Fibroblast of pulmonary artery (primary cell): ENCODE measurements around the gene CCR5.
"Not testable (repeated sequence)": the region's sequence is repeated elsewhere in the genome, so short reads cannot be mapped to it uniquely, and the experiment has no call there.

Source experiments
- DNase-seq: peaks from one replicate; pipeline ENCODE4 v3.0.0-alpha.2; 2010; ENCODE audit warnings: low read depth
- H3K4me3 ChIP-seq: replicated peaks from 2 replicates; pipeline ENCODE4 v1.5.1; 2011; ENCODE audit warnings: low read depth, mild to moderate bottlenecking, control low read depth, low read length, moderate library complexity
- CTCF ChIP-seq: IDR thresholded peaks from 2 replicates; pipeline ENCODE4 v1.5.1; 2011; ENCODE audit warnings: mild to moderate bottlenecking, control low read depth, low read length, inconsistent platforms; ENCODE audit errors: missing control alignments

CCR5 gene

GRCh38 chr3:46400846-46401245, 30.1 kb downstream of the CCR5 start:
- no peak overlapping the region for H3K4me3 ChIP-seq
- no peak for DNase-seq
- no peak for TF ChIP-seq CTCF

DNA sequence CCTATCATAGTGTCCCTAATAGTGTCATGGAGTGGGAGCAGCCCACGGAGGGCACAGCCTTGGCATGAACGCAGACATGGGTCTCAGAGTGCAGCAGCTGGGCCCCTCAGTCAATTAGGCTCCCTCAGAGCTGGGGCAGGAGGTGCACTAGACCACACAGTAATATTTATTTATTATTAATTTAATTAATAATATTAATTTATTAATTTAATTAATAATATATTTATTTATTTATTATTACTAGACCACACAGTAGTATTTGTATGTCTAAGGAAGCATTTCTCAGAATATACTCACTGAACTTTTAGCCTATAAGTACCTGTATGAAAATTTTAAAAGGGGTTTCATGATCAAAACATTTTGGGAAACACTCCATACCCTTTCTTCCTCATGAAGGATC, 30.8 kb downstream of the CCR5 start:
- no peak overlapping the region for H3K4me3 ChIP-seq
- no peak for DNase-seq
- TF ChIP-seq CTCF = no peak

GRCh38 chr3:46402902-46403301, 32.2 kb downstream of the CCR5 start:
- not testable (repeated sequence) for H3K4me3 ChIP-seq, DNase-seq

- no peak for DNase-seq
- no peak overlapping the region for H3K4me3 ChIP-seq
- no peak for TF ChIP-seq CTCF
Measured at GRCh38 chr3:46405301-46406019, 34.7 kb downstream of the CCR5 start.

DNA sequence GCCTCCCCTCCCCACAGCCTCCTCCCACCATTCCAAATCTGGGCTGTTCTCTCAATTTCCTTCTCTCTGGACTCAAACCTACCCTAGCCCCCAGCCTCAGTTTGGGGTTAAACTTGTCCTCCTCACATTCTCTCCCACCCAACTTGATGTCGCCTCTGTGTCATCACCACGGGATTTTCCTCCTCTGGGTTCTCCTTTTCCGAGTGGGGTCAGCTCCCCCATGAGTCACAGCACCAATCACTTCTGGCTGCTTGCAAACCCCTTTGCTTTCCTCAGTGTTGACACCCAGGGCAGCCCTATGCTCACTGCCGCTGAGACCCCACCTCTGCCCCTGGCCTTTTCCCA, 35.7 kb downstream of the CCR5 start:
- no peak overlapping the region for H3K4me3 ChIP-seq
- TF ChIP-seq CTCF = no peak
- no peak for DNase-seq

DNA sequence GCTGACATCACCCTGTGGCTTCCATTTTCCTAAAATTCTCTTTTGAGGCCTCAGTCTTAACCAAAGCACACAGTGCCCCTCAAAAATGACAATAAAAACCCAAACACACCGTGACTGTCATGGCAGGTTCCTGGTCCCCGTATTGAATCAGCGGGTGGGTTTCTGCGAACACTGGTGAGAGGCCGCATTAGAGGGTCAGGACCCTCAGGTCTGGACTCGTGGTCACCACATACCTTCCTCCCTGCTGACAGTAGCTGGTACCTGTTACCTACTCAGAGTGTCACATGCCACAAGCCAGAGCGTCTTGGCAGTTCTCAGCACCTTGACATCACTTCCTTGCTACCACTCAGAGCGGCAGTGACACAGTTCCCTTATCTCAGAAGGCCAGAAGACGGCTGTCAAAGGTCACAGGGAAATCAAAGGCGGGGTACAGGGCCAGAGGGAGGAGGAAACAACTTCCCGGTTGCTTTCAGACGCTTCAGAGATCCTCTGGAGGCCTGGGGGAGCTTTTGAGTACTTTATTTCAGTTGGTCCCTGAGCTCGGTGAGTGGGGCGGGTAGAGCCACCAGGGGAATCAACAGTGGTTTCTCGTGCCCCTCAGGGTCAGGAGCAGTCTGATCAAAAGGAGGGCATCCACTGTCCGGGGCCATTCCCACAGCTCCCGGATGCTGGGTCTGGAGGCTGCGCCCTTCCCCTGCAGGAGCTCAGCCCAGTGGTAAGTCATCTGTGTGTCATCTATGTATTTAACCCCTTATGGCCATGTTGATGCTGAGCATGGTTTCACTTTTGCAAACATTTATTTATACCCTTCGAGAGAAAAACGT, 36.3 kb downstream of the CCR5 start, which contains the start of the genes CCR5AS and CCRL2:
Gene CCR5AS, minus strand, starts transcription at position 279 of the 824 bp plus-strand sequence.
Gene CCRL2, plus strand, starts transcription at position 472 of the 824 bp plus-strand sequence. CDS start 821 bp downstream, outside the sequence.
- no peak within 1 kb of the TSS for H3K4me3 ChIP-seq
- no peak for TF ChIP-seq CTCF
- DNase-seq = peak; percentile 36

DNA sequence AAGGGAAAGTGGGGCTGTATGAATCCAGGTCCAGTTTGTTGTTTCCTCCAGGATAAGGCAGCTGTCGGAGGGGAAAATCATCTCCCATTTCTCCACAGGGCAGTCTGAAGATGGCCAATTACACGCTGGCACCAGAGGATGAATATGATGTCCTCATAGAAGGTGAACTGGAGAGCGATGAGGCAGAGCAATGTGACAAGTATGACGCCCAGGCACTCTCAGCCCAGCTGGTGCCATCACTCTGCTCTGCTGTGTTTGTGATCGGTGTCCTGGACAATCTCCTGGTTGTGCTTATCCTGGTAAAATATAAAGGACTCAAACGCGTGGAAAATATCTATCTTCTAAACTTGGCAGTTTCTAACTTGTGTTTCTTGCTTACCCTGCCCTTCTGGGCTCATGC, 37.2 kb downstream of the CCR5 start:
- no peak for TF ChIP-seq CTCF
- no peak overlapping the region for H3K4me3 ChIP-seq
- no peak for DNase-seq
